Loucy (cell line): ENCODE data around the gene CLEC12A.
A peak's percentile ranks its signal among the peaks of the same experiment; 100 is the strongest.

Source experiments
- H2AFZ ChIP-seq: fragments of 200-600 bp; sonication (generic); 2 replicates; pipeline ENCODE4 v1.6.0; 2016; ENCODE audit warnings: antibody characterized with exemption, mild to moderate bottlenecking, low read length, moderate library complexity
- H3F3A ChIP-seq: fragments of 200-600 bp; 2 replicates; pipeline ENCODE4 v1.6.0; 2016; ENCODE audit warnings: antibody characterized with exemption, low read depth, mild to moderate bottlenecking
- H3K27me3 ChIP-seq: fragments of 200-600 bp; sonication (generic); 2 replicates; pipeline ENCODE4 v1.6.1; 2014; ENCODE audit warnings: low read length, mild to moderate bottlenecking; ENCODE audit not compliant: insufficient read depth, poor library complexity, severe bottlenecking
- H3K36me3 ChIP-seq: fragments of 200-600 bp; sonication (generic); 2 replicates; pipeline ENCODE4 v1.6.1; 2016; ENCODE audit warnings: low read length; ENCODE audit not compliant: insufficient read depth
- H3K4me1 ChIP-seq: fragments of 200-600 bp; sonication (generic); 2 replicates; pipeline ENCODE4 v1.5.1; 2014; ENCODE audit warnings: low read length, mild to moderate bottlenecking; ENCODE audit not compliant: insufficient read depth, poor library complexity, severe bottlenecking
- H3K4me2 ChIP-seq: fragments of 200-600 bp; sonication (generic); 2 replicates; pipeline ENCODE4 v1.6.0; 2014; ENCODE audit warnings: antibody characterized with exemption, low read length, low read depth, mild to moderate bottlenecking; ENCODE audit not compliant: poor library complexity, severe bottlenecking
- H3K4me3 ChIP-seq: fragments of 200-600 bp; sonication (generic); 2 replicates; pipeline ENCODE4 v1.5.1; 2014; ENCODE audit warnings: low read length, mild to moderate bottlenecking, mixed read lengths; ENCODE audit not compliant: poor library complexity, severe bottlenecking
- H3K79me2 ChIP-seq: fragments of 200-600 bp; sonication (generic); 2 replicates; pipeline ENCODE4 v1.6.1; 2014; ENCODE audit warnings: low read length; ENCODE audit not compliant: insufficient read depth
- H3K9ac ChIP-seq: fragments of 200-600 bp; sonication (generic); 2 replicates; pipeline ENCODE4 v1.6.0; 2014; ENCODE audit warnings: mild to moderate bottlenecking, low read depth, low read length, moderate library complexity; ENCODE audit not compliant: poor library complexity, severe bottlenecking
- H3K9me2 ChIP-seq: fragments of 200-600 bp; sonication (generic); replicated peaks from 2 replicates; pipeline ENCODE4 v1.6.1; 2016; ENCODE audit warnings: low read depth, low read length, mixed read lengths
- H3K9me3 ChIP-seq: fragments of 200-600 bp; sonication (generic); 2 replicates; pipeline ENCODE4 v1.6.1; 2014; ENCODE audit warnings: mild to moderate bottlenecking, antibody characterized with exemption, low read length, low read depth; ENCODE audit not compliant: insufficient read depth
- H4K20me1 ChIP-seq: fragments of 200-600 bp; sonication (generic); 2 replicates; pipeline ENCODE4 v1.6.0; 2014; ENCODE audit warnings: antibody characterized with exemption, low read length, mild to moderate bottlenecking; ENCODE audit not compliant: insufficient read depth, poor library complexity, severe bottlenecking
- EZH2phosphoT487 ChIP-seq: fragments of 200-600 bp; IDR thresholded peaks from 2 replicates; pipeline ENCODE4 v1.6.1; 2018; ENCODE audit warnings: antibody characterized with exemption, mild to moderate bottlenecking, moderate library complexity, borderline replicate concordance
- TF ChIP-seq, protein P1 (sequence below): fragments of 200-600 bp; sonication (generic); conservative IDR thresholded peaks from 2 replicates; pipeline ENCODE4 v1.5.1; 2014; ENCODE audit warnings: mild to moderate bottlenecking, antibody characterized with exemption, low read length

The CLEC12A gene

DNA sequence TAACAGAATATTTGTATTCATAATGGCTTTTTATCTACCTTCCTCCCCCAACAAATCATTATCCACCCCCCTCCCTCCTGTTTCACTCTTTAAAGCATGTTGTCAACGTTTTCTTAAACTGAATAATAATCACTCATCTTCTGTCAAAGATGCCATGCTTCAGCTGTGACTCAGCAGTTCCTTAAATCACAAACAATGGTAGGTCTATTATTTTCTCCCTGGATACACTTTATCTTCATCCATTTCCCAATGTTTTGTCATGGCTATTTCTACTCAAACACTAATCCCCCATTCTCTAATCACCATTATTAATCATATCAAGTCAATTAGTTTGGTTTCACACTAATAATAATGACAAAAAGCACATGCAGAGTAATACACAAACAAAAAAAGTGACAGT, 45.7 kb downstream of the CLEC12A start:
- no peaks in the 10 kb centered on the region for H3K79me2 ChIP-seq
- no peaks in the 10 kb centered on the region for H3K9me2 ChIP-seq
- H2AFZ ChIP-seq, result no peak overlapping the region
- no peaks in the 10 kb centered on the region for H4K20me1 ChIP-seq
- no peaks in the 10 kb centered on the region for H3K27me3 ChIP-seq
- no peaks in the 10 kb centered on the region for H3K36me3 ChIP-seq
- peak overlapping the region; percentile 54 for H3K4me2 ChIP-seq
- peak overlapping the region; percentile 46 for H3K4me3 ChIP-seq
- peaks cover 38% of the 10 kb centered on the region for H3K4me1 ChIP-seq
- no peaks in the 10 kb centered on the region for H3K9me3 ChIP-seq
- H3F3A ChIP-seq, result no peaks in the 10 kb centered on the region
- H3K9ac ChIP-seq, result peak overlapping the region; percentile 44
- TF ChIP-seq, protein P1, sequence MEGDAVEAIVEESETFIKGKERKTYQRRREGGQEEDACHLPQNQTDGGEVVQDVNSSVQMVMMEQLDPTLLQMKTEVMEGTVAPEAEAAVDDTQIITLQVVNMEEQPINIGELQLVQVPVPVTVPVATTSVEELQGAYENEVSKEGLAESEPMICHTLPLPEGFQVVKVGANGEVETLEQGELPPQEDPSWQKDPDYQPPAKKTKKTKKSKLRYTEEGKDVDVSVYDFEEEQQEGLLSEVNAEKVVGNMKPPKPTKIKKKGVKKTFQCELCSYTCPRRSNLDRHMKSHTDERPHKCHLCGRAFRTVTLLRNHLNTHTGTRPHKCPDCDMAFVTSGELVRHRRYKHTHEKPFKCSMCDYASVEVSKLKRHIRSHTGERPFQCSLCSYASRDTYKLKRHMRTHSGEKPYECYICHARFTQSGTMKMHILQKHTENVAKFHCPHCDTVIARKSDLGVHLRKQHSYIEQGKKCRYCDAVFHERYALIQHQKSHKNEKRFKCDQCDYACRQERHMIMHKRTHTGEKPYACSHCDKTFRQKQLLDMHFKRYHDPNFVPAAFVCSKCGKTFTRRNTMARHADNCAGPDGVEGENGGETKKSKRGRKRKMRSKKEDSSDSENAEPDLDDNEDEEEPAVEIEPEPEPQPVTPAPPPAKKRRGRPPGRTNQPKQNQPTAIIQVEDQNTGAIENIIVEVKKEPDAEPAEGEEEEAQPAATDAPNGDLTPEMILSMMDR, result no peak
- TF ChIP-seq EZH2phosphoT487, result no peak

DNA sequence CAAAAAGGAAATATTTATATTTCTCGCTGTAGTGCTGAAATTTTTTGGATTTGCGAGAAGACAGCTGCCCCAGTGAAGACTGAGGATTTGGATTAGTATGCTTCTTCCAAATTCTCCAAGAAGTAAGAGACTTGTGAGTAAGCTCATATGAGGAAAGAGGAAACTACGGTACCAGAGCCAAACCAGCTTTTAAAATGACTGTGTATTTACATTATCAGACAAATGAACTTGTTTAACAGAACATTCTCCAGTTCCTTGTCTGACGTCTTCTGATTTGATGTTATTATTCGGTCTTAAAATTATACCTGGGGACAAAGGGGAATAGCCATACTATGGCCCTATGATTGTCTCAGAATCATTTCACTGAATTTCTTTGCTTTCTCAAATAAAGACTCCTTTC, 47.2 kb downstream of the CLEC12A start:
- Histone ChIP-seq H3K79me2 (no peaks in the 10 kb centered on the region), H3K27me3 (no peaks in the 10 kb centered on the region), H3K9me2 (no peaks in the 10 kb centered on the region), H3K9me3 (no peaks in the 10 kb centered on the region), H4K20me1 (no peaks in the 10 kb centered on the region), H3F3A (no peaks in the 10 kb centered on the region), H3K4me2 (no peak overlapping the region), H2AFZ (no peak overlapping the region), H3K36me3 (no peaks in the 10 kb centered on the region), H3K4me3 (no peak overlapping the region), H3K9ac (no peak overlapping the region), H3K4me1 (peaks cover 38% of the 10 kb centered on the region)
- TF ChIP-seq EZH2phosphoT487, result no peak
- TF ChIP-seq, protein P1, result no peak

DNA sequence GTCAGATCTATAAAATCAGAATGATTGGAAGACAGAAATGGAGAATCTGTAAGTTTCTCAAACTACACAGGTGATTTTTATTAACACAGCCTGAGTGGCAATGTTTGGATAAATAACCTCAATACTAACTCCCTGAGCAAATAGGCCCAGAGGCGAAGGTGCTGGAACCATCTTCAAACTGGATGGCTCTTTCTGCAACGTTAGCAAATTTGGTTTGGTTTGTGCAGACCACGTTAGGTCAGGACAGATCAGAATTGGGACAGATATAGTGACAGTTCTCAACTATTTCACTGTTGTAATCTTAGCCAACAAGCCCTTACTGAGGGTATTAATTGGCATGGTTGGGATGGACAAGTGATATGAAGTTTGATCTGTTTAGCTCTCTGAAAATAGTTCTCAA, 50.1 kb downstream of the CLEC12A start:
- TF ChIP-seq, protein P1, result no peak
- no peak for TF ChIP-seq EZH2phosphoT487
- no peaks in the 10 kb centered on the region for H3K9me3 ChIP-seq
- H3K4me3 ChIP-seq, result no peak overlapping the region
- H3K4me1 ChIP-seq, result peaks cover 21% of the 10 kb centered on the region
- H3K9me2 ChIP-seq, result no peaks in the 10 kb centered on the region
- no peaks in the 10 kb centered on the region for H3K27me3 ChIP-seq
- no peaks in the 10 kb centered on the region for H3K36me3 ChIP-seq
- H3F3A ChIP-seq, result no peaks in the 10 kb centered on the region
- no peaks in the 10 kb centered on the region for H4K20me1 ChIP-seq
- no peaks in the 10 kb centered on the region for H3K79me2 ChIP-seq
- no peak overlapping the region for H3K9ac ChIP-seq
- H2AFZ ChIP-seq, result no peak overlapping the region
- H3K4me2 ChIP-seq, result no peak overlapping the region
